Endothelial cell of umbilical vein (primary cell): Measurements from ENCODE around the gene OR5M3.

ENCODE experiments used
- CTCF ChIP-seq, 2 donors: IDR thresholded peaks; 1 replicate in 1 of 2; 2 replicates in 1 of 2; pipeline ENCODE4 v1.5.1; 2011; ENCODE audit warnings: low read length in 2 of 2, mild to moderate bottlenecking in 2 of 2, moderate library complexity in 2 of 2, control low read depth in 1 of 2, inconsistent platforms in 1 of 2, low read depth in 1 of 2; ENCODE audit not compliant: insufficient read depth in 1 of 2; ENCODE audit errors: extremely low read depth in 1 of 2
- EZH2 ChIP-seq: IDR thresholded peaks from 2 replicates; pipeline ENCODE4 v1.6.1; 2012; ENCODE audit warnings: borderline replicate concordance, low read depth, mild to moderate bottlenecking, moderate library complexity, low read length, inconsistent platforms; ENCODE audit not compliant: severe bottlenecking
- MAX ChIP-seq: IDR thresholded peaks from 2 replicates; pipeline ENCODE4 v1.6.1; 2011; ENCODE audit not compliant: insufficient read depth, insufficient read length
- POLR2A ChIP-seq: IDR thresholded peaks from 2 replicates; pipeline ENCODE4 v1.6.1; 2012; ENCODE audit warnings: low read depth, mild to moderate bottlenecking, control low read depth, low read length
- POLR2AphosphoS5 ChIP-seq: IDR thresholded peaks from 2 replicates; pipeline ENCODE4 v1.6.1; 2012; ENCODE audit warnings: low read depth, mild to moderate bottlenecking, control low read depth, low read length, moderate library complexity; ENCODE audit not compliant: insufficient read depth

DNA sequence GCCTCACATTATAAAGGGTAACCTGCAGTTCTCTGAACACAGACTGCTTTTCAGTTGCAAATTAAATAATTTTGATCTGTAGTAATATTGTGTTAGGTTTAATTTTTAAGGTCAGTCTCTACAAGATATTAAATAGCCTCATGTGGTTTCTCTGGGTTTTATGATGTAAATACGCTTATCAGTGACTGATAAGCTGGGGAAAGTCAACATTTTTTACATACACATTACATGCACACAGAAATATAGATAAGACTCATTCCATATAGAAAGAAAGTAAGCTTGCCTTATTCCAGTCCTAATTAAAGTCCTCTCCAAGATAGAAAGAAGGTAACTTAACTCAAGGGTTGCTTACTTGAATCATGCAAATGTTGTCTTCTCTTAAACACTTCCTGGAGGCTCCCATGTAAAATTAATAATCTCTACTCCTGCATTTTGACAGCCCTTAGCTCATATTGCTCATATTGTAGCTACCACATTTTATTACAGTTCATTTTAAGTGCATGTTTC, 1.6 kb upstream of the OR5M3 start:
- TF ChIP-seq POLR2A: no peak
- no peak for TF ChIP-seq EZH2
- no peak for TF ChIP-seq CTCF (IDR thresholded peaks at IDR 0.05; ENCODE audit: extremely low read depth in 1 of 2, insufficient read depth in 1 of 2, low read depth in 1 of 2, low read length in 2 of 2)
- TF ChIP-seq POLR2AphosphoS5: no peak
- no peak for TF ChIP-seq MAX
